Keratinocyte (primary cell): ENCODE measurements around the gene DCT. TPM values are rescaled to one million over a fixed set of nuclear protein-coding genes. Genes with fewer than 3 reads are reported as not detected.
"Not testable (repeated sequence)": the region's sequence is repeated elsewhere in the genome, so short reads cannot be mapped to it uniquely, and the experiment has no call there.

Experiments
- DNase-seq: peaks from one replicate; pipeline ENCODE4 v3.0.0-alpha.2; 2011; ENCODE audit warnings: low read depth, missing footprints, low spot score
- FAIRE-seq: peaks from 2 replicates; lab custom pipeline; 2011; peaks lifted over from hg19 to GRCh38; lab: Jason Lieb, UNC
- H2AFZ ChIP-seq: 2 replicates; pipeline ENCODE4 v1.6.0; 2012; ENCODE audit warnings: low read length, control low read depth, inconsistent platforms; ENCODE audit not compliant: control insufficient read depth
- H3K27ac ChIP-seq: 2 replicates; pipeline ENCODE4 v1.5.1; 2011; ENCODE audit warnings: low read length; ENCODE audit not compliant: control insufficient read depth, insufficient read depth
- H3K27me3 ChIP-seq: 3 replicates; pipeline ENCODE4 v1.6.0; 2011; ENCODE audit warnings: low read length; ENCODE audit not compliant: control insufficient read depth, insufficient read depth; ENCODE audit errors: extremely low read depth
- H3K36me3 ChIP-seq, 2 experiments: 2 replicates in 1 of 2; 3 replicates in 1 of 2; pipeline ENCODE4 v1.5.1; 2011; ENCODE audit warnings: low read length in 2 of 2, mild to moderate bottlenecking in 1 of 2; ENCODE audit not compliant: control insufficient read depth in 2 of 2, insufficient read depth in 2 of 2; ENCODE audit errors: extremely low read depth in 1 of 2
- H3K4me1 ChIP-seq: 3 replicates; pipeline ENCODE4 v1.5.1; 2011; ENCODE audit warnings: low read length; ENCODE audit not compliant: control insufficient read depth, insufficient read depth; ENCODE audit errors: extremely low read depth
- H3K4me2 ChIP-seq: 3 replicates; pipeline ENCODE4 v1.6.0; 2011; ENCODE audit warnings: low read depth, low read length; ENCODE audit not compliant: control insufficient read depth, insufficient read depth; ENCODE audit errors: extremely low read depth
- H3K4me3 ChIP-seq, 3 experiments: fragments of 200-600 bp in 1 of 3; sonication (generic) in 1 of 3; 2 replicates in 2 of 3; 3 replicates in 1 of 3; pipeline ENCODE4 v1.5.1; 2011 to 2016; ENCODE audit warnings: low read length in 3 of 3, mild to moderate bottlenecking in 3 of 3, control low read depth in 2 of 3, inconsistent platforms in 1 of 3, low read depth in 1 of 3, mixed read lengths in 1 of 3, mixed run types in 1 of 3, moderate library complexity in 1 of 3; ENCODE audit not compliant: control insufficient read depth in 2 of 3, insufficient read depth in 2 of 3; ENCODE audit errors: extremely low read depth in 1 of 3
- H3K79me2 ChIP-seq: 2 replicates; pipeline ENCODE4 v1.6.0; 2012; ENCODE audit warnings: low read length; ENCODE audit not compliant: control insufficient read depth, insufficient read depth
- H3K9ac ChIP-seq: 3 replicates; pipeline ENCODE4 v1.6.0; 2011; ENCODE audit warnings: low read length; ENCODE audit not compliant: control insufficient read depth, insufficient read depth; ENCODE audit errors: extremely low read depth
- H3K9me1 ChIP-seq: 3 replicates; pipeline ENCODE4 v1.6.0; 2011; ENCODE audit warnings: low read length; ENCODE audit not compliant: control insufficient read depth, insufficient read depth; ENCODE audit errors: extremely low read depth
- H3K9me3 ChIP-seq: 2 replicates; pipeline ENCODE4 v1.5.1; 2012; ENCODE audit warnings: low read depth, low read length; ENCODE audit not compliant: control insufficient read depth
- H4K20me1 ChIP-seq: 3 replicates; pipeline ENCODE4 v1.6.0; 2011; ENCODE audit warnings: low read length; ENCODE audit not compliant: control insufficient read depth, insufficient read depth; ENCODE audit errors: extremely low read depth
- CTCF ChIP-seq, 3 experiments: IDR thresholded peaks in 1 of 3; conservative IDR thresholded peaks in 1 of 3; optimal IDR thresholded peaks in 1 of 3; 2 replicates in 2 of 3; 3 replicates in 1 of 3; pipeline versions ENCODE3 to v1.5.1; 2011; ENCODE audit warnings: low read length in 3 of 3, mild to moderate bottlenecking in 3 of 3, moderate library complexity in 2 of 3, control low read depth in 1 of 3, inconsistent platforms in 1 of 3; ENCODE audit not compliant: insufficient read depth in 2 of 3; ENCODE audit errors: extremely low read depth in 1 of 3
- EZH2 ChIP-seq: IDR thresholded peaks from one replicate; pipeline ENCODE4 v1.6.1; 2012; ENCODE audit warnings: inconsistent platforms, mild to moderate bottlenecking, low read length, moderate library complexity
- dilution Hi-C: fragments of 300-500 bp; cut with MboI; formaldehyde crosslinking; loops from one replicate; pipeline ENCODE4 v1.7.0; 2020; ENCODE audit warnings: low sequenced_read_pairs; ENCODE audit not compliant: extremely low pct_ligation_motif_present
- polyA minus RNA-seq, 3 experiments: library from RNA; depleted of rRNA, polyadenylated mRNA; stranded (reverse); fragments of >200 nt; gene quantifications; 1 replicate in 1 of 3; 2 replicates in 1 of 3; 3 replicates in 1 of 3; pipeline ENCODE4 v1.2.3, GENCODE V29; 2011
- polyA plus RNA-seq, 5 experiments: library from polyadenylated mRNA; depleted of rRNA in 3 of 5; stranded (reverse) in 3 of 5; stranded (forward) in 1 of 5; unstranded in 1 of 5; fragments of >200 nt; gene quantifications; 1 replicate in 1 of 5; 2 replicates in 3 of 5; 3 replicates in 1 of 5; pipeline versions ENCODE4 v1.2.1 to v1.2.3, GENCODE V29; 2011 to 2012; ENCODE audit warnings: missing spikeins in 2 of 5, low read depth in 1 of 5, low replicate concordance in 1 of 5

The DCT gene
- polyA plus RNA-seq = 0.04 to 0.08 TPM in 2 of 3 replicates, not detected in the other
- 0.17 TPM for polyA plus RNA-seq (2011; ENCODE audit: low read depth)
- 0.05 and 0.06 TPM in 2 replicates for polyA plus RNA-seq (2011; cell fraction: cytosol; rRNA removed)
- 0.10 and 0.20 TPM in 2 replicates for polyA plus RNA-seq (2011; cell fraction: nucleus; rRNA removed)
- polyA plus RNA-seq (2012; ENCODE audit: low replicate concordance) = 0.11 TPM in 1 of 2 replicates, not detected in the other
- polyA minus RNA-seq = not detected in 3 replicates
- not detected for polyA minus RNA-seq (2011; cell fraction: cytosol; rRNA and poly(A)+ RNA removed)
- not detected in 2 replicates for polyA minus RNA-seq (2011; cell fraction: nucleus; rRNA and poly(A)+ RNA removed)

- Histone ChIP-seq H3K9me3 (no peaks in the 10 kb centered on the region), H2AFZ (no peak within 1 kb of the TSS), H3K27ac (no peak within 1 kb of the TSS), H3K4me3 (no peak within 1 kb of the TSS), H3K9ac (no peak within 1 kb of the TSS), H3K9me1 (no peaks in the 10 kb centered on the region), H3K79me2 (no peaks in the 10 kb centered on the region), H3K4me2 (no peak within 1 kb of the TSS), H3K27me3 (no peaks in the 10 kb centered on the region), H3K36me3 (no peaks in the 10 kb centered on the region), H3K4me1 (no peaks in the 10 kb centered on the region), H4K20me1 (no peaks in the 10 kb centered on the region)
- DNase-seq (no peak), FAIRE-seq (no peak)
- dilution Hi-C loops = no loop called here
- TF ChIP-seq EZH2 (no peak), CTCF (optimal IDR thresholded peaks at IDR 0.05 in 1 of 3, IDR thresholded peaks at IDR 0.05 in 1 of 3, conservative IDR thresholded peaks at IDR 0.05 in 1 of 3; ENCODE audit: extremely low read depth in 1 of 3, insufficient read depth in 2 of 3, low read length in 3 of 3) (no peak)
Observed at GRCh38 chr13:94479616-94480015, at the start of gene DCT. Gene DCT, minus strand, starts transcription at chr13:94479682. Its CDS starts 427 bp downstream, at chr13:94479255.

GRCh38 chr13:94526956-94527355 is 47.5 kb upstream of the DCT start:
- H3K79me2 ChIP-seq, H4K20me1 ChIP-seq, dilution Hi-C loops, H3K4me2 ChIP-seq, FAIRE-seq, H3K4me1 ChIP-seq, H3K27ac ChIP-seq, H3K9ac ChIP-seq, H3K9me3 ChIP-seq, H3K27me3 ChIP-seq, H3K9me1 ChIP-seq, H2AFZ ChIP-seq, H3K36me3 ChIP-seq, DNase-seq, H3K4me3 ChIP-seq: not testable (repeated sequence)

- TF ChIP-seq CTCF (optimal IDR thresholded peaks at IDR 0.05 in 1 of 3, IDR thresholded peaks at IDR 0.05 in 1 of 3, conservative IDR thresholded peaks at IDR 0.05 in 1 of 3; ENCODE audit: extremely low read depth in 1 of 3, insufficient read depth in 2 of 3, low read length in 3 of 3) = no peak
- TF ChIP-seq EZH2 = no peak
- dilution Hi-C loops = no loop called here
- H3K9me3 ChIP-seq = no peaks in the 10 kb centered on the region
- H3K4me1 ChIP-seq = no peaks in the 10 kb centered on the region
- DNase-seq (no peak), FAIRE-seq (no peak)
- no peaks in the 10 kb centered on the region for H3K27me3 ChIP-seq
- H3K4me3 ChIP-seq = no peak overlapping the region
- no peaks in the 10 kb centered on the region for H3K36me3 ChIP-seq
- no peak overlapping the region for H2AFZ ChIP-seq
- H3K27ac ChIP-seq = no peak overlapping the region
- H3K79me2 ChIP-seq = no peaks in the 10 kb centered on the region
- H3K9me1 ChIP-seq = no peaks in the 10 kb centered on the region
- no peak overlapping the region for H3K4me2 ChIP-seq
- no peak overlapping the region for H3K9ac ChIP-seq
- no peaks in the 10 kb centered on the region for H4K20me1 ChIP-seq
Observed at GRCh38 chr13:94525781-94526180, 46.3 kb upstream of the DCT start.
